HG03064 (cell line): ENCODE data around the gene MMS19.
"Not testable (repeated sequence)": the region's sequence is repeated elsewhere in the genome, so short reads cannot be mapped to it uniquely, and the experiment has no call there.

Experiments
- ATAC-seq: cut with Tn5 transposase; IDR thresholded peaks from one replicate; pipeline ENCODE4 v1.9.1; 2021; ENCODE audit warnings: low read depth; ENCODE audit not compliant: unreplicated experiment

MMS19 gene

GRCh38 chr10:97468781-97469180 lies 29.4 kb downstream of the MMS19 start:
- not testable (repeated sequence) for ATAC-seq

- no peak for ATAC-seq
Measured at GRCh38 chr10:97468162-97468561, 30.1 kb downstream of the MMS19 start.

- no peak for ATAC-seq
Measured at GRCh38 chr10:97466755-97467154, 31.5 kb downstream of the MMS19 start.

- ATAC-seq = no peak
Measured at GRCh38 chr10:97465982-97466381, 32.2 kb downstream of the MMS19 start.

GRCh38 chr10:97464226-97464625 lies 34.0 kb downstream of the MMS19 start:
- ATAC-seq = no peak

GRCh38 chr10:97463363-97464132 lies 34.7 kb downstream of the MMS19 start:
- ATAC-seq = no peak

- no peak for ATAC-seq
Measured at GRCh38 chr10:97462309-97462708, 35.9 kb downstream of the MMS19 start.

GRCh38 chr10:97459933-97460332 lies 38.3 kb downstream of the MMS19 start:
- no peak for ATAC-seq

- ATAC-seq = no peak
Measured at GRCh38 chr10:97459111-97459510, 39.1 kb downstream of the MMS19 start.

- no peak for ATAC-seq
Measured at GRCh38 chr10:97456686-97457065, 41.5 kb downstream of the MMS19 start.

GRCh38 chr10:97456034-97456685 lies 42.1 kb downstream of the MMS19 start:
- no peak for ATAC-seq

- ATAC-seq = no peak
Measured at GRCh38 chr10:97454330-97455036, 43.7 kb downstream of the MMS19 start.

GRCh38 chr10:97452352-97452751 lies 45.9 kb downstream of the MMS19 start:
- no peak for ATAC-seq

GRCh38 chr10:97451605-97452004 lies 46.6 kb downstream of the MMS19 start:
- ATAC-seq = no peak

GRCh38 chr10:97450828-97451227 lies 47.4 kb downstream of the MMS19 start:
- no peak for ATAC-seq

GRCh38 chr10:97445722-97446639 lies 52.2 kb downstream of the MMS19 start, which contains the start of the genes EXOSC1 and ZDHHC16:
Gene EXOSC1, minus strand, starts transcription at chr10:97446006. Its CDS starts 21 bp downstream, at chr10:97445985.
Gene ZDHHC16, plus strand, starts transcription at chr10:97446175. Its CDS starts 5,501 bp downstream, at chr10:97451676.
- ATAC-seq = peak; percentile 96

- ATAC-seq = no peak
Measured at GRCh38 chr10:97445357-97445721, 52.9 kb downstream of the MMS19 start.

GRCh38 chr10:97444212-97444611 lies 54.0 kb downstream of the MMS19 start:
- no peak for ATAC-seq

- ATAC-seq = no peak
Measured at GRCh38 chr10:97442277-97442676, 55.9 kb downstream of the MMS19 start.

GRCh38 chr10:97435211-97435610 lies 63.0 kb downstream of the MMS19 start:
- no peak for ATAC-seq
